OCI-LY7 (cell line): ENCODE measurements around the gene LGALS3. TPM values are rescaled to one million over a fixed set of nuclear protein-coding genes. Genes with fewer than 3 reads are reported as not detected.

Experiments
- BruUV-seq: library from RNA; stranded (reverse); fragments of 400-500 nt; replicated peaks from 2 replicates; lab custom pipeline; 2021; lab: Mats Ljungman, UMichigan
- CTCF ChIA-PET: fragments of 300-600 bp; sonication (Branson Sonifier 250); formaldehyde crosslinking; loops from one replicate; lab custom pipeline; 2022; ENCODE audit warnings: antibody characterized with exemption; ENCODE audit not compliant: unreplicated experiment; lab: Charles Lee
- POLR2A ChIA-PET: fragments of 300-600 bp; sonication (Branson Sonifier 250); formaldehyde crosslinking; loops from one replicate; lab custom pipeline; 2022; ENCODE audit warnings: antibody characterized with exemption; lab: Charles Lee
- DNase-seq: peaks from one replicate; pipeline ENCODE4 v3.0.0-alpha.2; 2015; ENCODE audit warnings: low spot score
- H2AFZ ChIP-seq: fragments of 200-600 bp; sonication (generic), shearing (Covaris generic); 2 replicates; pipeline ENCODE4 v1.6.1; 2014; ENCODE audit warnings: mild to moderate bottlenecking, antibody characterized with exemption, low read length, moderate library complexity
- H3K27ac ChIP-seq: fragments of 200-600 bp; sonication (generic); 2 replicates; pipeline ENCODE4 v1.5.1; 2014; ENCODE audit warnings: mixed run types, low read depth, mild to moderate bottlenecking, moderate library complexity, low read length, inconsistent platforms; ENCODE audit not compliant: poor library complexity, severe bottlenecking
- H3K36me3 ChIP-seq: fragments of 200-600 bp; sonication (generic); 2 replicates; pipeline ENCODE4 v1.6.1; 2014; ENCODE audit warnings: mild to moderate bottlenecking, antibody characterized with exemption, low read length, moderate library complexity, mixed read lengths; ENCODE audit not compliant: insufficient read depth
- H3K4me1 ChIP-seq: fragments of 200-600 bp; sonication (generic); 2 replicates; pipeline ENCODE4 v1.5.1; 2014; ENCODE audit warnings: mild to moderate bottlenecking, low read length; ENCODE audit not compliant: insufficient read depth, poor library complexity, severe bottlenecking
- H3K4me2 ChIP-seq: fragments of 200-600 bp; sonication (generic); 2 replicates; pipeline ENCODE4 v1.6.1; 2014; ENCODE audit warnings: mild to moderate bottlenecking, low read length
- H3K4me3 ChIP-seq: fragments of 200-600 bp; sonication (generic); 2 replicates; pipeline ENCODE4 v1.5.1; 2014; ENCODE audit warnings: mild to moderate bottlenecking, low read depth, low read length; ENCODE audit not compliant: poor library complexity, severe bottlenecking
- H3K79me2 ChIP-seq: fragments of 200-600 bp; sonication (generic); 2 replicates; pipeline ENCODE4 v1.6.1; 2016; ENCODE audit warnings: low read depth, mild to moderate bottlenecking, low read length, moderate library complexity, mixed read lengths; ENCODE audit not compliant: insufficient read depth
- H3K9me2 ChIP-seq: fragments of 200-600 bp; sonication (generic); 2 replicates; pipeline ENCODE4 v1.6.1; 2016; ENCODE audit warnings: mild to moderate bottlenecking, low read length, mixed read lengths; ENCODE audit not compliant: insufficient read depth
- H3K9me3 ChIP-seq: fragments of 200-600 bp; sonication (generic); 2 replicates; pipeline ENCODE4 v1.6.1; 2014; ENCODE audit warnings: mild to moderate bottlenecking, mixed run types, low read length, mixed read lengths
- H4K20me1 ChIP-seq: fragments of 200-600 bp; sonication (generic); 2 replicates; pipeline ENCODE4 v1.6.1; 2014; ENCODE audit warnings: mild to moderate bottlenecking, antibody characterized with exemption, low read length, moderate library complexity, mixed read lengths; ENCODE audit not compliant: insufficient read depth
- CTCF ChIP-seq: fragments of 200-600 bp; sonication (generic); conservative IDR thresholded peaks from 2 replicates; pipeline ENCODE4 v1.5.1; 2014; ENCODE audit warnings: mild to moderate bottlenecking, antibody characterized with exemption, low read length, moderate library complexity, mixed read lengths
- EZH2phosphoT487 ChIP-seq: fragments of 200-600 bp; sonication (generic); IDR thresholded peaks from 2 replicates; pipeline ENCODE4 v1.6.1; 2018; ENCODE audit warnings: low read depth, borderline replicate concordance, mild to moderate bottlenecking, mixed run types, antibody characterized with exemption, low read length, moderate library complexity, mixed read lengths
- intact Hi-C: fragments of 100-400 bp; cut with micrococcal nuclease; formaldehyde crosslinking; loops from one replicate; pipeline ENCODE4 v1.10.0; 2022; ENCODE audit not compliant: unreplicated experiment
- total RNA-seq, 2 experiments: library from RNA; depleted of rRNA in 1 of 2; stranded (reverse); fragments of >200 nt in 1 of 2; shearing (Covaris generic) in 1 of 2; gene quantifications; 2 replicates each; pipeline ENCODE4 v1.2.3, GENCODE V29; 2014 to 2022

Gene LGALS3
- total RNA-seq, 2 experiments from 2014 or later: not detected

- DNase-seq: no peak
- intact Hi-C loops: loop anchor here (10.0 kb wide), 1 partner anchor 479 kb away; the partner anchor contains the start of gene KTN1
- no TSS peak for BruUV-seq
- ChIA-PET POLR2A (interaction anchor here (0.9 to 1.1 kb wide), 2 partner anchors 8 to 14 kb away, joined by 3 read pairs; no protein-coding TSS in a partner anchor), CTCF (no interaction called here)
- Histone ChIP-seq H3K79me2 (no peaks in the 10 kb centered on the region), H3K4me2 (no peak overlapping the region), H3K4me3 (no peak overlapping the region), H2AFZ (no peak overlapping the region), H3K9me2 (no peaks in the 10 kb centered on the region), H3K36me3 (peaks cover 7% of the 10 kb centered on the region; the same call in 1 of the 2 replicates), H3K9me3 (no peaks in the 10 kb centered on the region; the same call in 1 of the 2 replicates), H4K20me1 (no peaks in the 10 kb centered on the region), H3K4me1 (peaks cover 33% of the 10 kb centered on the region), H3K27ac (no peak overlapping the region)
- TF ChIP-seq CTCF: no peak
- no peak for TF ChIP-seq EZH2phosphoT487
Measured at GRCh38 chr14:55105991-55106390, 23.1 kb upstream of the LGALS3 start.

- no peaks in the 10 kb centered on the region for H3K79me2 ChIP-seq
- no TSS peak for BruUV-seq
- no peak overlapping the region for H2AFZ ChIP-seq
- H3K27ac ChIP-seq: no peak overlapping the region
- no peak for DNase-seq
- TF ChIP-seq EZH2phosphoT487 (no peak), CTCF (no peak)
- POLR2A ChIA-PET: interaction anchor here (0.6 to 1.5 kb wide), 3 partner anchors 10 to 49 kb away, joined by 3 to 5 read pairs (median 3); no protein-coding TSS in a partner anchor
- no peaks in the 10 kb centered on the region; the same call in 1 of the 2 replicates for H3K9me3 ChIP-seq
- intact Hi-C loops: loop anchor here (10.0 kb wide), 1 partner anchor 477 kb away; the partner anchor contains the start of gene KTN1
- H4K20me1 ChIP-seq: no peaks in the 10 kb centered on the region
- H3K4me1 ChIP-seq: peaks cover 15% of the 10 kb centered on the region
- peaks cover 7% of the 10 kb centered on the region; the same call in 1 of the 2 replicates for H3K36me3 ChIP-seq
- H3K4me2 ChIP-seq: no peak overlapping the region
- CTCF ChIA-PET: interaction anchor here (0.6 kb wide), 1 partner anchor 19 kb away, joined by 3 read pairs; no protein-coding TSS in a partner anchor
- H3K9me2 ChIP-seq: no peaks in the 10 kb centered on the region
- H3K4me3 ChIP-seq: no peak overlapping the region
Measured at GRCh38 chr14:55107766-55108554, 21.1 kb upstream of the LGALS3 start.
